SK-N-MC (cell line): ENCODE data around the gene VANGL2.
"Not testable (repeated sequence)": the region's sequence is repeated elsewhere in the genome, so short reads cannot be mapped to it uniquely, and the experiment has no call there.

ENCODE experiments used
- EZH2 ChIP-seq: fragments of 200-600 bp; sonication (generic); IDR thresholded peaks from one replicate; pipeline ENCODE4 v1.6.1; 2017; ENCODE audit warnings: antibody characterized with exemption
- FOXP2 ChIP-seq: optimal IDR thresholded peaks from 2 replicates; pipeline ENCODE3; 2011; ENCODE audit warnings: mild to moderate bottlenecking, moderate library complexity; ENCODE audit not compliant: insufficient read depth; ENCODE audit errors: extremely low read length, control extremely low read depth

DNA sequence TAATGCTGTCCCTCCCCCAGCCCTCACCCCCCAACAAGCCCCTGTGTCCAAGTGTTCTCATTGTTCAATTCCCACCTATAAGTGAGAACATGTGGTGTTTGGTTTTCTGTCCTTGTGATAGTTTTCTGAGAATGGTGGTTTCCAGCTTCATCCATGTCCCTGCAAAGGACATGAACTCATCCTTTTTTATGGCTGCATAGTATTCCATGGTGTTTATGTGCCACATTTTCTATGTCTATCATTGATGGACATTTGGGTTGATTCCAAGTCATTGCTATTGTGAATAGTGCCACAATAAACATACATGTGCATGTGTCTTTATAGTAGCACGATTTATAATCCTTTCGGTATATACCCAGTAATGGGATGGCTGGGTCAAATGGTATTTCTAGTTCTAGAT is 15.6 kb upstream of the VANGL2 start:
- TF ChIP-seq FOXP2, EZH2: not testable (repeated sequence)
